ENCODE measurements around the gene ADAM15. TPM values are rescaled to one million over a fixed set of nuclear protein-coding genes. Genes with fewer than 3 reads are reported as not detected.
A peak's percentile ranks its signal among the peaks of the same experiment; 100 is the strongest.

Gene ADAM15
- total RNA-seq, 1 donor from 2014 or later, result 186 TPM

GRCh38 chr1:155069551-155070157, 18.5 kb downstream of the ADAM15 start:
- TF ChIP-seq CTCF (IDR thresholded peaks at IDR 0.05; ENCODE audit: insufficient read depth, low read length, poor library complexity, severe bottlenecking), result no peak
- no peak overlapping the region for H3K4me3 ChIP-seq (ENCODE audit: low read depth, low read length)
- peaks cover 11% of the 10 kb centered on the region for H3K27me3 ChIP-seq (ENCODE audit: control insufficient read depth, insufficient read depth, low read length)
- H3K36me3 ChIP-seq (ENCODE audit: control insufficient read depth, insufficient read depth, low read length), result no peaks in the 10 kb centered on the region
- no peak for DNase-seq (ENCODE audit: low read depth)

GRCh38 chr1:155070158-155070621, 19.1 kb downstream of the ADAM15 start:
- Histone ChIP-seq H3K36me3 (ENCODE audit: control insufficient read depth, insufficient read depth, low read length) (no peaks in the 10 kb centered on the region), H3K27me3 (ENCODE audit: control insufficient read depth, insufficient read depth, low read length) (peaks cover 13% of the 10 kb centered on the region), H3K4me3 (ENCODE audit: low read depth, low read length) (no peak overlapping the region)
- TF ChIP-seq CTCF (IDR thresholded peaks at IDR 0.05; ENCODE audit: insufficient read depth, low read length, poor library complexity, severe bottlenecking), result no peak
- no peak for DNase-seq (ENCODE audit: low read depth)

DNA sequence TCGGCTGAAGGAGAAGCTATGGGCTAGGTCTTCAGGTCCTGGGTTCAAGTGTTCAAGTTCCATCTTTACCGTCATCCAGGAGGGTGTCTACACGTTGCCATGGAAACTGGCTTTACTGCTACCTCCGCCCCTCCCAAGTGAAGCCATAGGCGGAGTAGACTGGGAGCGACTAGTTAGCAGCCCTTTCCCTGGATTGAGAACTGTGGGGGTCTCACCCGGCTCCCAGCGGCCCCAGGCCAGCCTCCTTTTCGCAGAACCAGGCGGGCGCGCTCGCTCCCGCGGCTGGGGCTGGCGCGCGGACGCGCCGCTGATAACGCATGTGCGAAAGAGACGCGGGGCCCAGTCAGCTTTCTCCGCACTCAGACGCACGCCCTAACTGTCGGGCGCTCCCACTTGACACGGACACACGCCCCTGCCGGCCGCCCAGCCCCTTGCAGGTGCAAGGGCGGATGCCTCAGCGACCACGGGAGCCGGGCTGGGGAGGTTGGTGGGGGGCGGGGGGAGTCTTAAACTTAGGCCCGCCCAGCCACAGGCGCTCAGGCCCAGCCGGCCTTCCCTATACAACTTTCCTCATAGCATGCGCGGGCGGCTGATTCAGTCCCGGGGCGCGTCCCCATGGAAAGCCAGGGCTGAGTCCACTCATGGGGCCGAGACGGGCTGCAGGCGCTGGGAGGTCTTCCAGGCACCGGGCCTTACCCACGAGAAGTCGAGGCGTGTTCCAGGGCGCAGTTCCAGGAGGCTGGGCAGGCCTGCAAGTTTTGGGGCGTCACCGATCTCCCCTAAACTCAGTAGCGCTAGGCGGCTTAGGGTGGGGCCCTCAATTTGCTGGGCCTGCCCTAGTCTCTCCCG, 19.8 kb downstream of the ADAM15 start:
- Histone ChIP-seq H3K4me3 (ENCODE audit: low read depth, low read length) (peak overlapping the region; percentile 1), H3K27me3 (ENCODE audit: control insufficient read depth, insufficient read depth, low read length) (peaks cover 13% of the 10 kb centered on the region), H3K36me3 (ENCODE audit: control insufficient read depth, insufficient read depth, low read length) (no peaks in the 10 kb centered on the region)
- DNase-seq (ENCODE audit: low read depth), result no peak
- TF ChIP-seq CTCF (IDR thresholded peaks at IDR 0.05; ENCODE audit: insufficient read depth, low read length, poor library complexity, severe bottlenecking), result peak; percentile 68

DNA sequence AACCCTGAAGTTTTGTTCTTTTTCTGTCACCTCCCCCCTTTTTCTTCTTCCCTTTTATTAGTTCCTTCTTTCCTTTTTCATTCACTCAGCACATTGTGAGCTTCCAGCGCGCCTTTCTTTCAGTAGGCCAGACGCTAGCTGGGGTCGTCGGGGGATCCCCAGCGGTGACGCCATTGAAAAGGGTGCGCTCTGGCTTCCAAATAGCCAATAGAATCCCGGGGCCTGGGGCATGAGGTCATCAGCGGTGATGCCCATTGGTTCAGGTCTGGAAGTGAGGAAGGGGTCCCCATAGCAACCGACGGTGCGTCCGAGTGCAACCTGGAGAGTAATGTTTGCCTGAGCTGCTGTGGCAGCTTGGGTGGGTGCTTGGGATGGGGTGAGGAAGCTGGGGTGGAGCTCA, 20.6 kb downstream of the ADAM15 start:
- Histone ChIP-seq H3K27me3 (ENCODE audit: control insufficient read depth, insufficient read depth, low read length) (peaks cover 13% of the 10 kb centered on the region), H3K36me3 (ENCODE audit: control insufficient read depth, insufficient read depth, low read length) (no peaks in the 10 kb centered on the region), H3K4me3 (ENCODE audit: low read depth, low read length) (no peak overlapping the region)
- DNase-seq (ENCODE audit: low read depth), result no peak
- TF ChIP-seq CTCF (IDR thresholded peaks at IDR 0.05; ENCODE audit: insufficient read depth, low read length, poor library complexity, severe bottlenecking), result no peak

DNA sequence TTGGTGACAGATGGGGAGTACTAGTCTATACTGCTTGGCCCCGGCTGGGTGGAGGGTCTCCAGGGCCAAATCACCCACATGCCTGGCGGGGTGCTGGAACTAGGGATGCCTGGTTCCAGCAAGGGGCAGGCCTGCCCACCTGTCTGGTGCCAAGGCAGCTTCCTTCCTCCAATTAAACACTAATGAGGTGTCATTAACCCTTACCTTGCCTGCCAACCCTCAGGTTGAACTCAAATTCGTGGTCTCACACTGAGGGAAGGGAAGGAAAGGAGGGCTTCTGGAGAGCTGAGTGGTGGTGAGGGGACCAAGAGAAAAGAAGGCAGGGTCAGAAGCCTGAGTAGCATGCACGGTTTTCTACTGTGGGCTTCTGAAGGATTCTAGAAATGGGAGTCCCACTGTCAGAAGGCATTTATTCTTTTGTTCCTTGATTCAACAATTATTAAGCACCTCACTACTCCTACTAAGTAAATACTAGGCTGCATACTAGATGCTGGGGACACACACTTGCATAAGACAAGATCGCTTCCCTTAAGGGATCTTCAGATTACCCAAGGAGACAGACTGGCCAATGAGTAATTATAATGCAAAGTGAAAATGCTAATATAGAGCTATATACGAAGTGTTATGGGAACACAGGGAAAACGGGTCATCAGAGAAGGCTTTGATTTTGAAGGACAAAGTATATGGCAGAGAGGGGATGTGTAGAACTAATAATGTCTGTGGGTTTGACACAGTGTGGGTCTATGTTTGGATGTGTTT, 21.6 kb downstream of the ADAM15 start:
- Histone ChIP-seq H3K36me3 (ENCODE audit: control insufficient read depth, insufficient read depth, low read length) (no peaks in the 10 kb centered on the region), H3K4me3 (ENCODE audit: low read depth, low read length) (no peak overlapping the region), H3K27me3 (ENCODE audit: control insufficient read depth, insufficient read depth, low read length) (peaks cover 15% of the 10 kb centered on the region)
- no peak for DNase-seq (ENCODE audit: low read depth)
- no peak for TF ChIP-seq CTCF (IDR thresholded peaks at IDR 0.05; ENCODE audit: insufficient read depth, low read length, poor library complexity, severe bottlenecking)

Data from kidney epithelial cell (primary cell).